HepG2 (cell line): ENCODE data around the gene INO80B. TPM values are rescaled to one million over a fixed set of nuclear protein-coding genes. Genes with fewer than 3 reads are reported as not detected.

Source experiments
- ETV6 ChIP-seq: sonication (generic); formaldehyde crosslinking; conservative IDR thresholded peaks from 2 replicates; pipeline ENCODE4 v1.4.0; 2020; ENCODE audit warnings: missing genetic modification reagents
- REL ChIP-seq: sonication (generic); formaldehyde crosslinking; conservative IDR thresholded peaks from 2 replicates; pipeline ENCODE4 v1.8.0; 2022; ENCODE audit warnings: mild to moderate bottlenecking, missing genetic modification reagents, moderate library complexity
- ZNF510 ChIP-seq: sonication (generic); formaldehyde crosslinking; IDR thresholded peaks from 2 replicates; pipeline ENCODE4 v1.4.0; 2020; ENCODE audit warnings: low read depth, mild to moderate bottlenecking, missing genetic modification reagents
- ZNF563 ChIP-seq: sonication (generic); formaldehyde crosslinking; IDR thresholded peaks from 2 replicates; pipeline ENCODE4 v1.8.0; 2022; ENCODE audit warnings: mild to moderate bottlenecking, moderate library complexity, missing genetic modification reagents
- ZNF614 ChIP-seq: IDR thresholded peaks from 2 replicates; pipeline ENCODE4 v1.6.1; 2018; ENCODE audit warnings: missing biosample characterization, missing genetic modification reagents, inconsistent platforms, borderline replicate concordance
- polyA plus RNA-seq, 8 experiments: library from polyadenylated mRNA; depleted of rRNA in 3 of 8; stranded (reverse) in 7 of 8; unstranded in 1 of 8; fragments of >200 nt; fragmentation: Illumina TruSeq in 4 of 8; extraction: Trizol in 4 of 8; gene quantifications; 2 replicates each; pipeline versions ENCODE4 v1.2.1 to v1.2.3, GENCODE V29; 2011 to 2016; ENCODE audit warnings: low read depth in 4 of 8, missing spikeins in 1 of 8, mixed read lengths in 1 of 8; ENCODE audit not compliant: insufficient read depth in 1 of 8
- total RNA-seq, 5 experiments: library from RNA; depleted of rRNA; stranded (reverse); fragments of >200 nt; fragmentation: Illumina TruSeq; extraction: Trizol; gene quantifications; 2 replicates each; pipeline ENCODE4 v1.2.3, GENCODE V29; 2016; ENCODE audit warnings: low read depth in 1 of 5
- TF ChIP-seq, protein P1 (sequence below): IDR thresholded peaks from 2 replicates; pipeline ENCODE4 v1.6.1; 2016; ENCODE audit warnings: missing biosample characterization, missing genetic modification reagents, low read depth
- TF ChIP-seq, protein P2 (sequence below), 2 experiments: fragments of 450-650 bp in 1 of 2; sonication (generic) in 1 of 2; formaldehyde crosslinking in 1 of 2; IDR thresholded peaks; 2 replicates each; pipeline versions ENCODE4 v1.6.1 to v1.8.0; 2016 to 2022; ENCODE audit warnings: antibody characterized with exemption in 1 of 2, mild to moderate bottlenecking in 1 of 2, missing genetic modification reagents in 1 of 2
- TF ChIP-seq, protein P3 (sequence below): sonication (generic); formaldehyde crosslinking; IDR thresholded peaks from 2 replicates; pipeline ENCODE4 v1.5.0; 2020; ENCODE audit warnings: mild to moderate bottlenecking, missing genetic modification reagents
- TF ChIP-seq, protein P4 (sequence below): sonication (generic); formaldehyde crosslinking; IDR thresholded peaks from 2 replicates; pipeline ENCODE4 v1.4.0; 2020; ENCODE audit warnings: mild to moderate bottlenecking, missing genetic modification reagents, borderline replicate concordance

INO80B gene
- total and polyA plus RNA-seq, 2 of the 13 experiments (the other 11 are each of a cell fraction or from before 2014, with no cell fraction given): 6.2 to 14.5 TPM

DNA sequence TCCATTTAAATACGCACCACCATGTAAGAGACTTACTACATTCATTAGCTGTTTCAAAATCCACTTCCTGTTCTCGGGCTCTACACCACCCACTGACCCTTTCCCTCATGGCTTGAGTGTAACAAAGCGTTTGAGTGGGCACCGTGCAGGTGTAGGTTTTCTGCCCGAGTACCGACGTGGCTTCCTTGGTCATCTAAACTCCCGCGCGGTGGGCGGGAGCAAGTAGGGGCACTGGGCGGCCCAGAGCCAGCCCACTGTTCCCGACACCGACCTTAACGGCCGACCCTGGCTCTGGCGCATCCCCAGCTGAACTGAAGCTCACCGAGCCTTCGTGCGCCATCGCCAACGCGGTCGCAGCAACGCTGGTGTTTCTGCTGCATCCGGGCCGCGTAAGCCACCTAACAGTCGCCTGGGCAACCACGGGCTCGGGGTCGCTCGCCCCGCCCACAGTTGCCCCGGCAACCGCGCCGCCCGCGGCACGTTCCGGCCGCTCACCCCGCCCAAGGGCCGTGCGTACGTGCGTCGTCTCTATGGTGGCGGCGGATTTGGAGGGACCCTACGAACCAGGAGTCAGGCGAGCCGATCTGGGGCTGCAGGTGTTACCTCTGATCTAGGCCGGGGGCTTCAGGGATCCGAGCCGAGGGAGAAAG, 33.5 kb upstream of the INO80B start, which contains the start of the genes C2orf81 and WDR54 (continued):
- no peak for TF ChIP-seq ETV6 (CRISPR knock-in tag)
- peak; percentile 61; the same call in 1 of the 2 replicates for TF ChIP-seq ZNF563 (CRISPR knock-in tag)
- TF ChIP-seq, protein P1, sequence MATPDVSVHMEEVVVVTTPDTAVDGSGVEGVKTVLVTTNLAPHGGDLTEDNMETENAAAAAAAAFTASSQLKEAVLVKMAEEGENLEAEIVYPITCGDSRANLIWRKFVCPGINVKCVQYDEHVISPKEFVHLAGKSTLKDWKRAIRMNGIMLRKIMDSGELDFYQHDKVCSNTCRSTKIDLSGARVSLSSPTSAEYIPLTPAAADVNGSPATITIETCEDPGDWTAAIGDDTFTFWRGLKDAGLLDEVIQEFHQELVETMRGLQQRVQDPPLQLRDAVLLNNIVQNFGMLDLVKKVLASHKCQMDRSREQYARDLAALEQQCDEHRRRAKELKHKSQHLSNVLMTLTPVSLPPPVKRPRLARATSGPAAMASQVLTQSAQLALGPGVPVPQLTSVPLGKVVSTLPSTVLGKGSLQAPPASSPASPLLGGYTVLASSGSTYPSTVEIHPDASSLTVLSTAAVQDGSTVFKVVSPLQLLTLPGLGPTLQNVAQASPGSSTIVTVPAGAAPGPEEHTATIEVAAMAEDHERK (CRISPR knock-in tag): peak; percentile 93
- no peak for TF ChIP-seq ZNF510 (CRISPR knock-in tag)
- TF ChIP-seq, protein P2, sequence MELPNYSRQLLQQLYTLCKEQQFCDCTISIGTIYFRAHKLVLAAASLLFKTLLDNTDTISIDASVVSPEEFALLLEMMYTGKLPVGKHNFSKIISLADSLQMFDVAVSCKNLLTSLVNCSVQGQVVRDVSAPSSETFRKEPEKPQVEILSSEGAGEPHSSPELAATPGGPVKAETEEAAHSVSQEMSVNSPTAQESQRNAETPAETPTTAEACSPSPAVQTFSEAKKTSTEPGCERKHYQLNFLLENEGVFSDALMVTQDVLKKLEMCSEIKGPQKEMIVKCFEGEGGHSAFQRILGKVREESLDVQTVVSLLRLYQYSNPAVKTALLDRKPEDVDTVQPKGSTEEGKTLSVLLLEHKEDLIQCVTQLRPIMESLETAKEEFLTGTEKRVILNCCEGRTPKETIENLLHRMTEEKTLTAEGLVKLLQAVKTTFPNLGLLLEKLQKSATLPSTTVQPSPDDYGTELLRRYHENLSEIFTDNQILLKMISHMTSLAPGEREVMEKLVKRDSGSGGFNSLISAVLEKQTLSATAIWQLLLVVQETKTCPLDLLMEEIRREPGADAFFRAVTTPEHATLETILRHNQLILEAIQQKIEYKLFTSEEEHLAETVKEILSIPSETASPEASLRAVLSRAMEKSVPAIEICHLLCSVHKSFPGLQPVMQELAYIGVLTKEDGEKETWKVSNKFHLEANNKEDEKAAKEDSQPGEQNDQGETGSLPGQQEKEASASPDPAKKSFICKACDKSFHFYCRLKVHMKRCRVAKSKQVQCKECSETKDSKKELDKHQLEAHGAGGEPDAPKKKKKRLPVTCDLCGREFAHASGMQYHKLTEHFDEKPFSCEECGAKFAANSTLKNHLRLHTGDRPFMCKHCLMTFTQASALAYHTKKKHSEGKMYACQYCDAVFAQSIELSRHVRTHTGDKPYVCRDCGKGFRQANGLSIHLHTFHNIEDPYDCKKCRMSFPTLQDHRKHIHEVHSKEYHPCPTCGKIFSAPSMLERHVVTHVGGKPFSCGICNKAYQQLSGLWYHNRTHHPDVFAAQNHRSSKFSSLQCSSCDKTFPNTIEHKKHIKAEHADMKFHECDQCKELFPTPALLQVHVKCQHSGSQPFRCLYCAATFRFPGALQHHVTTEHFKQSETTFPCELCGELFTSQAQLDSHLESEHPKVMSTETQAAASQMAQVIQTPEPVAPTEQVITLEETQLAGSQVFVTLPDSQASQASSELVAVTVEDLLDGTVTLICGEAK (IDR thresholded peaks at IDR 0.05): no peak
- TF ChIP-seq, protein P2 (CRISPR knock-in tag; IDR thresholded peaks at IDR 0.05): no peak
- TF ChIP-seq, protein P3, sequence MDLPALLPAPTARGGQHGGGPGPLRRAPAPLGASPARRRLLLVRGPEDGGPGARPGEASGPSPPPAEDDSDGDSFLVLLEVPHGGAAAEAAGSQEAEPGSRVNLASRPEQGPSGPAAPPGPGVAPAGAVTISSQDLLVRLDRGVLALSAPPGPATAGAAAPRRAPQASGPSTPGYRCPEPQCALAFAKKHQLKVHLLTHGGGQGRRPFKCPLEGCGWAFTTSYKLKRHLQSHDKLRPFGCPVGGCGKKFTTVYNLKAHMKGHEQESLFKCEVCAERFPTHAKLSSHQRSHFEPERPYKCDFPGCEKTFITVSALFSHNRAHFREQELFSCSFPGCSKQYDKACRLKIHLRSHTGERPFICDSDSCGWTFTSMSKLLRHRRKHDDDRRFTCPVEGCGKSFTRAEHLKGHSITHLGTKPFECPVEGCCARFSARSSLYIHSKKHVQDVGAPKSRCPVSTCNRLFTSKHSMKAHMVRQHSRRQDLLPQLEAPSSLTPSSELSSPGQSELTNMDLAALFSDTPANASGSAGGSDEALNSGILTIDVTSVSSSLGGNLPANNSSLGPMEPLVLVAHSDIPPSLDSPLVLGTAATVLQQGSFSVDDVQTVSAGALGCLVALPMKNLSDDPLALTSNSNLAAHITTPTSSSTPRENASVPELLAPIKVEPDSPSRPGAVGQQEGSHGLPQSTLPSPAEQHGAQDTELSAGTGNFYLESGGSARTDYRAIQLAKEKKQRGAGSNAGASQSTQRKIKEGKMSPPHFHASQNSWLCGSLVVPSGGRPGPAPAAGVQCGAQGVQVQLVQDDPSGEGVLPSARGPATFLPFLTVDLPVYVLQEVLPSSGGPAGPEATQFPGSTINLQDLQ (CRISPR knock-in tag): no peak
- no peak for TF ChIP-seq ZNF614 (CRISPR knock-in tag)
- TF ChIP-seq, protein P4, sequence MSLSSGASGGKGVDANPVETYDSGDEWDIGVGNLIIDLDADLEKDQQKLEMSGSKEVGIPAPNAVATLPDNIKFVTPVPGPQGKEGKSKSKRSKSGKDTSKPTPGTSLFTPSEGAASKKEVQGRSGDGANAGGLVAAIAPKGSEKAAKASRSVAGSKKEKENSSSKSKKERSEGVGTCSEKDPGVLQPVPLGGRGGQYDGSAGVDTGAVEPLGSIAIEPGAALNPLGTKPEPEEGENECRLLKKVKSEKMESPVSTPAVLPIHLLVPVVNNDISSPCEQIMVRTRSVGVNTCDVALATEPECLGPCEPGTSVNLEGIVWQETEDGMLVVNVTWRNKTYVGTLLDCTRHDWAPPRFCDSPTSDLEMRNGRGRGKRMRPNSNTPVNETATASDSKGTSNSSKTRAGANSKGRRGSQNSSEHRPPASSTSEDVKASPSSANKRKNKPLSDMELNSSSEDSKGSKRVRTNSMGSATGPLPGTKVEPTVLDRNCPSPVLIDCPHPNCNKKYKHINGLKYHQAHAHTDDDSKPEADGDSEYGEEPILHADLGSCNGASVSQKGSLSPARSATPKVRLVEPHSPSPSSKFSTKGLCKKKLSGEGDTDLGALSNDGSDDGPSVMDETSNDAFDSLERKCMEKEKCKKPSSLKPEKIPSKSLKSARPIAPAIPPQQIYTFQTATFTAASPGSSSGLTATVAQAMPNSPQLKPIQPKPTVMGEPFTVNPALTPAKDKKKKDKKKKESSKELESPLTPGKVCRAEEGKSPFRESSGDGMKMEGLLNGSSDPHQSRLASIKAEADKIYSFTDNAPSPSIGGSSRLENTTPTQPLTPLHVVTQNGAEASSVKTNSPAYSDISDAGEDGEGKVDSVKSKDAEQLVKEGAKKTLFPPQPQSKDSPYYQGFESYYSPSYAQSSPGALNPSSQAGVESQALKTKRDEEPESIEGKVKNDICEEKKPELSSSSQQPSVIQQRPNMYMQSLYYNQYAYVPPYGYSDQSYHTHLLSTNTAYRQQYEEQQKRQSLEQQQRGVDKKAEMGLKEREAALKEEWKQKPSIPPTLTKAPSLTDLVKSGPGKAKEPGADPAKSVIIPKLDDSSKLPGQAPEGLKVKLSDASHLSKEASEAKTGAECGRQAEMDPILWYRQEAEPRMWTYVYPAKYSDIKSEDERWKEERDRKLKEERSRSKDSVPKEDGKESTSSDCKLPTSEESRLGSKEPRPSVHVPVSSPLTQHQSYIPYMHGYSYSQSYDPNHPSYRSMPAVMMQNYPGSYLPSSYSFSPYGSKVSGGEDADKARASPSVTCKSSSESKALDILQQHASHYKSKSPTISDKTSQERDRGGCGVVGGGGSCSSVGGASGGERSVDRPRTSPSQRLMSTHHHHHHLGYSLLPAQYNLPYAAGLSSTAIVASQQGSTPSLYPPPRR: peak; percentile 40; the same call in 1 of the 2 replicates
- 0 out of 2 replicates have a peak, but pooled peaks have one; percentile 43 for TF ChIP-seq REL
